Stimulated activated memory B cell treated with anti-CD40 and anti-IgM and Interleukin-4, amounts not matched to agents 10 μg/mL and 1 μg/mL and 100 μg/mL, for 72 hours (primary cell): ENCODE measurements around the gene APOL4.
A peak's percentile ranks its signal among the peaks of the same experiment; 100 is the strongest.
"Not testable (repeated sequence)": the region's sequence is repeated elsewhere in the genome, so short reads cannot be mapped to it uniquely, and the experiment has no call there.

Experiments used
- ATAC-seq: fragments of 150-1000 bp; cut with Tn5 transposase; 2 replicates; pipeline ENCODE4 v1.10.0; 2021
- H3K27ac Mint-ChIP-seq: one replicate; pipeline ENCODE4 v1.8.0; 2022; ENCODE audit warnings: mild to moderate bottlenecking, mixed read lengths
- H3K27me3 Mint-ChIP-seq: one replicate; pipeline ENCODE4 v1.8.0; 2022; ENCODE audit warnings: mixed read lengths
- H3K36me3 Mint-ChIP-seq: one replicate; pipeline ENCODE4 v1.8.0; 2022; ENCODE audit warnings: mixed read lengths
- H3K4me1 Mint-ChIP-seq: one replicate; pipeline ENCODE4 v1.8.0; 2022; ENCODE audit warnings: mixed read lengths
- H3K4me3 Mint-ChIP-seq: one replicate; pipeline ENCODE4 v1.8.0; 2022; ENCODE audit warnings: mild to moderate bottlenecking, moderate library complexity, mixed read lengths
- H3K9me3 Mint-ChIP-seq: one replicate; pipeline ENCODE4 v1.8.0; 2022; ENCODE audit warnings: mixed read lengths

APOL4 gene

GRCh38 chr22:36223504-36223903, 21.9 kb upstream of the APOL4 start:
- ATAC-seq, result no peak
- Mint-ChIP-seq H3K4me1 (peaks cover 8% of the 10 kb centered on the region), H3K36me3 (peaks cover 35% of the 10 kb centered on the region), H3K27ac (no peak overlapping the region), H3K27me3 (peaks cover 14% of the 10 kb centered on the region), H3K9me3 (no peaks in the 10 kb centered on the region), H3K4me3 (no peak overlapping the region)

GRCh38 chr22:36222887-36223450, 21.4 kb upstream of the APOL4 start:
- Mint-ChIP-seq H3K4me3 (no peak overlapping the region), H3K36me3 (peaks cover 29% of the 10 kb centered on the region), H3K9me3 (no peaks in the 10 kb centered on the region), H3K4me1 (peaks cover 8% of the 10 kb centered on the region), H3K27me3 (peaks cover 20% of the 10 kb centered on the region), H3K27ac (no peak overlapping the region)
- no peak for ATAC-seq

GRCh38 chr22:36221799-36222751, 20.5 kb upstream of the APOL4 start:
- Mint-ChIP-seq H3K27ac (peak overlapping the region; percentile 45), H3K36me3 (peaks cover 23% of the 10 kb centered on the region), H3K9me3 (no peaks in the 10 kb centered on the region)

GRCh38 chr22:36220451-36220921, 18.9 kb upstream of the APOL4 start:
- ATAC-seq, result no peak
- Mint-ChIP-seq H3K9me3 (no peaks in the 10 kb centered on the region), H3K4me1 (peaks cover 8% of the 10 kb centered on the region), H3K4me3 (no peak overlapping the region), H3K27me3 (peaks cover 35% of the 10 kb centered on the region), H3K27ac (no peak overlapping the region), H3K36me3 (peaks cover 8% of the 10 kb centered on the region)

More at GRCh38 chr22:36221799-36222751, 20.5 kb upstream of the APOL4 start:
- ATAC-seq, result peak; percentile 76
- H3K4me1 Mint-ChIP-seq, result peaks cover 8% of the 10 kb centered on the region
- H3K27me3 Mint-ChIP-seq, result peaks cover 28% of the 10 kb centered on the region
- peak overlapping the region; percentile 42 for H3K4me3 Mint-ChIP-seq

- H3K4me1 Mint-ChIP-seq, result peaks cover 8% of the 10 kb centered on the region
- H3K27me3 Mint-ChIP-seq, result peaks cover 44% of the 10 kb centered on the region
- no peak overlapping the region for H3K27ac Mint-ChIP-seq
- no peaks in the 10 kb centered on the region for H3K9me3 Mint-ChIP-seq
- H3K4me3 Mint-ChIP-seq, result no peak overlapping the region
- no peaks in the 10 kb centered on the region for H3K36me3 Mint-ChIP-seq
- ATAC-seq, result no peak
Measured at GRCh38 chr22:36218648-36219193, 17.1 kb upstream of the APOL4 start.

GRCh38 chr22:36215981-36216380, 14.4 kb upstream of the APOL4 start:
- H3K27me3 Mint-ChIP-seq, result peaks cover 70% of the 10 kb centered on the region

GRCh38 chr22:36213586-36213985, 12.0 kb upstream of the APOL4 start:
- Mint-ChIP-seq H3K36me3 (peaks cover 6% of the 10 kb centered on the region), H3K4me3 (no peak overlapping the region), H3K4me1 (peaks cover 17% of the 10 kb centered on the region), H3K27ac (no peak overlapping the region), H3K27me3 (peaks cover 59% of the 10 kb centered on the region), H3K9me3 (peaks cover 4% of the 10 kb centered on the region)
- no peak for ATAC-seq

More at GRCh38 chr22:36215981-36216380, 14.4 kb upstream of the APOL4 start:
- Mint-ChIP-seq H3K27ac (no peak overlapping the region), H3K36me3 (no peaks in the 10 kb centered on the region), H3K4me1 (peaks cover 12% of the 10 kb centered on the region), H3K9me3 (no peaks in the 10 kb centered on the region), H3K4me3 (no peak overlapping the region)
- ATAC-seq, result no peak

GRCh38 chr22:36212901-36213300, 11.3 kb upstream of the APOL4 start:
- H3K36me3 Mint-ChIP-seq, result peaks cover 6% of the 10 kb centered on the region
- peaks cover 4% of the 10 kb centered on the region for H3K9me3 Mint-ChIP-seq
- H3K4me3 Mint-ChIP-seq, result no peak overlapping the region
- peaks cover 17% of the 10 kb centered on the region for H3K4me1 Mint-ChIP-seq
- no peak for ATAC-seq
- peaks cover 52% of the 10 kb centered on the region for H3K27me3 Mint-ChIP-seq
- H3K27ac Mint-ChIP-seq, result no peak overlapping the region

- H3K27ac Mint-ChIP-seq, result no peak overlapping the region
- peaks cover 4% of the 10 kb centered on the region for H3K9me3 Mint-ChIP-seq
- no peak overlapping the region for H3K4me3 Mint-ChIP-seq
- H3K36me3 Mint-ChIP-seq, result peaks cover 6% of the 10 kb centered on the region
- peaks cover 17% of the 10 kb centered on the region for H3K4me1 Mint-ChIP-seq
- H3K27me3 Mint-ChIP-seq, result peaks cover 43% of the 10 kb centered on the region
- ATAC-seq, result no peak
Measured at GRCh38 chr22:36211237-36211861, 9.7 kb upstream of the APOL4 start.

- peaks cover 35% of the 10 kb centered on the region for H3K27me3 Mint-ChIP-seq
Measured at GRCh38 chr22:36210224-36210623, 8.6 kb upstream of the APOL4 start.

GRCh38 chr22:36209488-36209908, 7.9 kb upstream of the APOL4 start:
- not testable (repeated sequence) for H3K4me3 Mint-ChIP-seq, H3K36me3 Mint-ChIP-seq, H3K9me3 Mint-ChIP-seq, H3K27ac Mint-ChIP-seq, ATAC-seq
- Mint-ChIP-seq H3K27me3 (peaks cover 36% of the 10 kb centered on the region), H3K4me1 (peaks cover 24% of the 10 kb centered on the region)

More at GRCh38 chr22:36210224-36210623, 8.6 kb upstream of the APOL4 start:
- Mint-ChIP-seq H3K9me3 (peaks cover 4% of the 10 kb centered on the region), H3K36me3 (peaks cover 6% of the 10 kb centered on the region), H3K4me3 (no peak overlapping the region), H3K27ac (no peak overlapping the region), H3K4me1 (peaks cover 24% of the 10 kb centered on the region)
- no peak for ATAC-seq

- no peak for ATAC-seq
- peaks cover 24% of the 10 kb centered on the region for H3K4me1 Mint-ChIP-seq
Measured at GRCh38 chr22:36208914-36209313, 7.3 kb upstream of the APOL4 start.

GRCh38 chr22:36208162-36208765, 6.7 kb upstream of the APOL4 start:
- H3K9me3 Mint-ChIP-seq, result peaks cover 4% of the 10 kb centered on the region
- ATAC-seq, result no peak
- no peak overlapping the region for H3K27ac Mint-ChIP-seq
- H3K4me3 Mint-ChIP-seq, result no peak overlapping the region
- peaks cover 20% of the 10 kb centered on the region for H3K4me1 Mint-ChIP-seq
- peaks cover 6% of the 10 kb centered on the region for H3K36me3 Mint-ChIP-seq
- H3K27me3 Mint-ChIP-seq, result peaks cover 33% of the 10 kb centered on the region

More at GRCh38 chr22:36208914-36209313, 7.3 kb upstream of the APOL4 start:
- no peak overlapping the region for H3K27ac Mint-ChIP-seq
- H3K9me3 Mint-ChIP-seq, result peaks cover 4% of the 10 kb centered on the region
- peaks cover 39% of the 10 kb centered on the region for H3K27me3 Mint-ChIP-seq
- H3K4me3 Mint-ChIP-seq, result no peak overlapping the region
- H3K36me3 Mint-ChIP-seq, result peaks cover 6% of the 10 kb centered on the region

- Mint-ChIP-seq H3K4me1 (peaks cover 11% of the 10 kb centered on the region), H3K4me3 (no peak overlapping the region), H3K27me3 (peaks cover 29% of the 10 kb centered on the region), H3K27ac (peak overlapping the region; percentile 25), H3K36me3 (peaks cover 6% of the 10 kb centered on the region), H3K9me3 (peaks cover 4% of the 10 kb centered on the region)
- no peak for ATAC-seq
Measured at GRCh38 chr22:36206255-36206654, 4.6 kb upstream of the APOL4 start.
